ENCODE measurements around the gene DLGAP4. TPM values are rescaled to one million over a fixed set of nuclear protein-coding genes. Genes with fewer than 3 reads are reported as not detected.
A peak's percentile ranks its signal among the peaks of the same experiment; 100 is the strongest.

Gene DLGAP4
- polyA plus RNA-seq, 1 donor (not counting 4 experiments of a cell fraction or from before 2014, with no cell fraction given), result 9.6 TPM

- TF ChIP-seq CTCF (optimal IDR thresholded peaks at IDR 0.05 in 1 of 3, IDR thresholded peaks at IDR 0.05 in 1 of 3, conservative IDR thresholded peaks at IDR 0.05 in 1 of 3; ENCODE audit: extremely low read depth in 1 of 3, insufficient read depth in 2 of 3, low read length in 3 of 3) (no peak), EZH2 (IDR thresholded peaks at IDR 0.05; ENCODE audit: low read length) (no peak)
- Histone ChIP-seq H3K4me3 (ENCODE audit: control insufficient read depth in 2 of 3, extremely low read depth in 1 of 3, insufficient read depth in 2 of 3, low read depth in 1 of 3, low read length in 3 of 3) (peak overlapping the region; percentile 77 to 83 (median 79)), H3K27me3 (ENCODE audit: control insufficient read depth, extremely low read depth, insufficient read depth, low read length) (no peaks in the 10 kb centered on the region), H3K36me3 (ENCODE audit: control insufficient read depth in 2 of 2, extremely low read depth in 1 of 2, insufficient read depth in 2 of 2, low read length in 2 of 2) (no peaks in the 10 kb centered on the region), H3K27ac (ENCODE audit: control insufficient read depth, insufficient read depth, low read length) (peak overlapping the region; percentile 50), H2AFZ (ENCODE audit: control insufficient read depth, low read length) (no peak overlapping the region), H3K9ac (ENCODE audit: control insufficient read depth, extremely low read depth, insufficient read depth, low read length) (peak overlapping the region; percentile 88), H3K79me2 (ENCODE audit: control insufficient read depth, insufficient read depth, low read length) (peaks cover 34% of the 10 kb centered on the region), H3K4me2 (ENCODE audit: control insufficient read depth, extremely low read depth, insufficient read depth, low read depth, low read length) (peak overlapping the region; percentile 88), H3K4me1 (ENCODE audit: control insufficient read depth, extremely low read depth, insufficient read depth, low read length) (peaks cover 46% of the 10 kb centered on the region), H3K9me3 (ENCODE audit: control insufficient read depth, low read depth, low read length) (no peaks in the 10 kb centered on the region), H4K20me1 (ENCODE audit: control insufficient read depth, extremely low read depth, insufficient read depth, low read length) (peaks cover 6% of the 10 kb centered on the region), H3K9me1 (ENCODE audit: control insufficient read depth, extremely low read depth, insufficient read depth, low read length) (peaks cover 6% of the 10 kb centered on the region)
- dilution Hi-C loops (cut with MboI; ENCODE audit: extremely low pct_ligation_motif_present, low sequenced_read_pairs), result no loop called here
- no peak for DNase-seq (ENCODE audit: low read depth, low spot score)
- no peak for FAIRE-seq
Measured at GRCh38 chr20:36461600-36462439, 155.7 kb downstream of the DLGAP4 start.

GRCh38 chr20:36462440-36463211, 156.5 kb downstream of the DLGAP4 start:
- H3K9ac ChIP-seq (ENCODE audit: control insufficient read depth, extremely low read depth, insufficient read depth, low read length), result peak overlapping the region; percentile 88
- FAIRE-seq (no peak), DNase-seq (ENCODE audit: low read depth, low spot score) (no peak)
- H4K20me1 ChIP-seq (ENCODE audit: control insufficient read depth, extremely low read depth, insufficient read depth, low read length), result peaks cover 12% of the 10 kb centered on the region
- peaks cover 40% of the 10 kb centered on the region for H3K79me2 ChIP-seq (ENCODE audit: control insufficient read depth, insufficient read depth, low read length)
- no peak overlapping the region for H2AFZ ChIP-seq (ENCODE audit: control insufficient read depth, low read length)
- H3K36me3 ChIP-seq (ENCODE audit: control insufficient read depth in 2 of 2, extremely low read depth in 1 of 2, insufficient read depth in 2 of 2, low read length in 2 of 2), result peaks cover 0 to 3% of the 10 kb centered on the region in 2 experiments
- dilution Hi-C loops (cut with MboI; ENCODE audit: extremely low pct_ligation_motif_present, low sequenced_read_pairs), result no loop called here
- H3K9me3 ChIP-seq (ENCODE audit: control insufficient read depth, low read depth, low read length), result no peaks in the 10 kb centered on the region
- no peaks in the 10 kb centered on the region for H3K27me3 ChIP-seq (ENCODE audit: control insufficient read depth, extremely low read depth, insufficient read depth, low read length)
- peak overlapping the region; percentile 50 for H3K27ac ChIP-seq (ENCODE audit: control insufficient read depth, insufficient read depth, low read length)
- peaks cover 10% of the 10 kb centered on the region for H3K9me1 ChIP-seq (ENCODE audit: control insufficient read depth, extremely low read depth, insufficient read depth, low read length)
- TF ChIP-seq EZH2 (IDR thresholded peaks at IDR 0.05; ENCODE audit: low read length) (no peak), CTCF (optimal IDR thresholded peaks at IDR 0.05 in 1 of 3, IDR thresholded peaks at IDR 0.05 in 1 of 3, conservative IDR thresholded peaks at IDR 0.05 in 1 of 3; ENCODE audit: extremely low read depth in 1 of 3, insufficient read depth in 2 of 3, low read length in 3 of 3) (no peak)
- H3K4me1 ChIP-seq (ENCODE audit: control insufficient read depth, extremely low read depth, insufficient read depth, low read length), result peaks cover 54% of the 10 kb centered on the region
- H3K4me2 ChIP-seq (ENCODE audit: control insufficient read depth, extremely low read depth, insufficient read depth, low read depth, low read length), result peak overlapping the region; percentile 88
- H3K4me3 ChIP-seq (ENCODE audit: control insufficient read depth in 2 of 3, extremely low read depth in 1 of 3, insufficient read depth in 2 of 3, low read depth in 1 of 3, low read length in 3 of 3), result peak overlapping the region; percentile 77 to 83 (median 79)
